Thoracic aorta (tissue), 2 donors: ENCODE measurements around the gene ZC3H12A. TPM values are rescaled to one million over a fixed set of nuclear protein-coding genes. Genes with fewer than 3 reads are reported as not detected.

Experiments used
- ATAC-seq: fragments of 150-250 bp; one replicate; pipeline ENCODE4 v1.8.0; 2017; ENCODE audit warnings: low read depth; ENCODE audit not compliant: insufficient number of reproducible peaks, low FRiP score
- DNase-seq: peaks from one replicate; pipeline ENCODE4 v3.0.0-alpha.2; 2020; ENCODE audit warnings: low spot score
- H3K27ac ChIP-seq, 2 donors: fragments of 200-600 bp; sonication (generic); 1 replicate in 1 of 2; 2 replicates in 1 of 2; pipeline ENCODE4 v1.5.1; 2016; ENCODE audit warnings: mild to moderate bottlenecking in 2 of 2, moderate library complexity in 2 of 2
- H3K27me3 ChIP-seq: fragments of 200-600 bp; sonication (generic); replicated peaks from 2 replicates; pipeline ENCODE4 v1.6.0; 2016; ENCODE audit warnings: mild to moderate bottlenecking; ENCODE audit not compliant: insufficient read depth
- H3K36me3 ChIP-seq: fragments of 200-600 bp; sonication (generic); one replicate; pipeline ENCODE4 v1.5.1; 2016
- H3K4me1 ChIP-seq, 2 donors: fragments of 200-600 bp; sonication (generic); 1 replicate in 1 of 2; 2 replicates in 1 of 2; pipeline versions ENCODE4 v1.5.1 to v1.6.0; 2016; ENCODE audit warnings: low read depth in 2 of 2, mild to moderate bottlenecking in 1 of 2; ENCODE audit not compliant: control insufficient read depth in 1 of 2
- H3K4me3 ChIP-seq: fragments of 200-600 bp; sonication (generic); 2 replicates; pipeline ENCODE4 v1.5.1; 2016; ENCODE audit warnings: mild to moderate bottlenecking
- H3K9me3 ChIP-seq: fragments of 200-600 bp; sonication (generic); 2 replicates; pipeline ENCODE4 v1.5.1; 2016
- CTCF ChIP-seq: fragments of 200-600 bp; sonication (generic); IDR thresholded peaks from one replicate; pipeline ENCODE4 v1.5.1; 2019; ENCODE audit warnings: antibody characterized with exemption
- total RNA-seq, 2 donors: library from RNA; depleted of rRNA; stranded (reverse); fragments of >200 nt; gene quantifications; one replicate each; pipeline versions ENCODE4 v1.1.0 to v1.2.3, GENCODE V29; 2016

Gene ZC3H12A
- total RNA-seq, 2 donors from 2014 or later = 22.1 to 32.4 TPM

- Histone ChIP-seq H3K4me1 (peaks cover 29 to 47% of the 10 kb centered on the region in 2 donors), H3K27ac (peak overlapping the region; percentile 85 to 95), H3K9me3 (no peaks in the 10 kb centered on the region), H3K27me3 (no peaks in the 10 kb centered on the region), H3K36me3 (peaks cover 31% of the 10 kb centered on the region), H3K4me3 (no peak overlapping the region)
- TF ChIP-seq CTCF = no peak
- ATAC-seq (peak; percentile 27), DNase-seq (no peak)
Observed at GRCh38 chr1:37485902-37486679, 11.7 kb downstream of the ZC3H12A start.

DNA sequence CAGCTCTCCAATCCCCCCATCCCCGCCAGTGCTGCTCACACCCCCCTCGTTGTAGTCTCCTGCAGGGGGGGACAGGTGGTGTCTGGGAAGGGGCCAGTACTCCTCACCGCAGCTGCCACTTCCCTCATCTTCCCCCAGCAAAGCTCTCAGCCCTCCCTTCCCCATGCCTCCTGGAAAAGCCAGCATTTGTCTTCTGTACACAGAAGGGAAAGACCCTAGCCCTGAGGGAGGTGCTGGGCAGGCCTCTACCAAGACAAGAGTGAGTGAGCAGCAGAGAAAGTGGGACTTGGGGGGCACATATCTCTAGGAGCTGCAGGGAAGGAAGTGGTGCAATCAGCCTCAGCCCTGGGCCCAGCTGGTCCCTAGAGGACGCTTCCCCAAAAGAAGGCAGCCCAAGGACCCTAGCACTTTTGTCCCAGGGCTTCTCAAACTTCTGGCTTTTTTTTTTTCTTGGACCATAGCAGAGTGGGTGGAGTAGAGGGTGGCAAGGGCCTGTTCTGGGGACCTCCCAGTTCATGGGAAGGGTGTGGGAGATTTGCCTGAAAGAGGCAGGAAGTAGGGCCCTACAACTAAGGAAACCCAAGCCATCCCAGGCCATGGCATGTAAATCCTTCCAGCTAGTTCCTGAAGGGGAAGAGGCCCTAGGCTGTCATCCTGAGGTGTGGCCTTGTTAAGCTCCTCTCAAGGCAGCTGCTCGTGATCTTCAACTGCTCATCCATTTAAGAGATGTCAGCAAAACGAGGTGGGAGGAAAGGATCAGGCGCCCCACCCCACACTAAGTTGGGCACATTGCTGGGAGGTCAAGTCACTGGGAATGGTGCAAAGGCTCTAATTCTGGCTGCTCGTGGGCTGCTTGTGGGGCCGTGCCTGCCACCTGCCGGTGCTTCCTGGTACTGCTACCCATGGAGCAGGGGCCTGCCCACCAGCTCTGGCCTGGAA is 12.6 kb downstream of the ZC3H12A start:
- Histone ChIP-seq H3K27me3 (no peaks in the 10 kb centered on the region), H3K4me1 (peaks cover 29 to 47% of the 10 kb centered on the region in 2 donors), H3K9me3 (no peaks in the 10 kb centered on the region), H3K4me3 (no peak overlapping the region), H3K36me3 (peaks cover 27% of the 10 kb centered on the region), H3K27ac (peak overlapping the region; percentile 85 to 95)
- DNase-seq (no peak), ATAC-seq (peak; percentile 45)
- TF ChIP-seq CTCF = peak; percentile 99

GRCh38 chr1:37487619-37487984 is 13.2 kb downstream of the ZC3H12A start:
- peaks cover 27% of the 10 kb centered on the region for H3K36me3 ChIP-seq
- no peak overlapping the region for H3K4me3 ChIP-seq
- DNase-seq (no peak), ATAC-seq (no peak)
- peak overlapping the region; percentile 49 to 95 for H3K27ac ChIP-seq
- no peaks in the 10 kb centered on the region for H3K27me3 ChIP-seq
- no peaks in the 10 kb centered on the region for H3K9me3 ChIP-seq
- TF ChIP-seq CTCF = peak; percentile 3
- peaks cover 29 to 47% of the 10 kb centered on the region in 2 donors for H3K4me1 ChIP-seq

DNA sequence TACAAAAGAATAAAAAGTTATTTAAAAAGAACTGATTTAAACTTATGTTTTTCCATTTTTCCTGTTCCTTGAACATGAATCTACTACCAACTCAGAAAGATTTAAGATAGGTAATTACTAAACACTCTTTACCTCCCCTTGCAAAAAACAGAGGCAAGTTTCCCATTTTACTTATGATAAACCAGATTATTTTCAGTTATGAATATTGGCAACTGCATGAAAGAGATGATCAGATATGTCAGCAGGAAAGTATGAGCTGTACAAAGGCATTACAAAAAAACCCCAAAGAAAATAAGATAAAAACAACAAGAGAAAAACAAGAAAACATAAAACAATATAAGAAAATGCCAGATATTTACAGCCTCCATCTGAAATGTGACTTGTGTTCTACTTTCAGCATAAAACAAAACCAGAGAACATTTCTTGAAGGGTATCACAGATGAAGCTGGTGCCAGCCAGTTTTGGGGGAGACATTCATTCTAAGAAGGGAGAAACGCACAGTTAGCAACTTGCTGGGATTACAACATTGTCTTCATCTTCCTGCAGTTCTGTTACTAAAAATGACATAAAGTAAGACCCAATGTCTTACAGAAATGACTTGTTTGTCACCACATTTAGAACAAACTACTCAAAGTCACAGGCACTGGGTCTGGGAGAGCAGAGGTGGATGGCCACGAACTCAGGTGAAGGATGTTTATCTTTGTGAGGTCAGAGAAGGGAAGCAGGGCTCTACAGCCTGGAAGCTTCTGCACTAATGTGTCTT is 19.1 kb downstream of the ZC3H12A start:
- no peaks in the 10 kb centered on the region for H3K27me3 ChIP-seq
- DNase-seq (no peak), ATAC-seq (no peak)
- H3K4me1 ChIP-seq = no peaks in the 10 kb centered on the region
- no peaks in the 10 kb centered on the region for H3K9me3 ChIP-seq
- no peak overlapping the region for H3K27ac ChIP-seq
- no peak overlapping the region for H3K4me3 ChIP-seq
- H3K36me3 ChIP-seq = peaks cover 28% of the 10 kb centered on the region
- TF ChIP-seq CTCF = no peak
